Hindlimb muscle (tissue), 1 donor: Measurements from ENCODE around the gene HMGCS2. TPM values are rescaled to one million over a fixed set of nuclear protein-coding genes. Genes with fewer than 3 reads are reported as not detected.

Experiments used
- DNase-seq: peaks from one replicate; pipeline ENCODE4 v3.0.0-alpha.2; 2013
- polyA plus RNA-seq: library from polyadenylated mRNA; unstranded; fragments of 120-200 nt; gene quantifications from one replicate; pipeline ENCODE4 v1.2.1, GENCODE V29; 2013; ENCODE audit not compliant: insufficient read length

The HMGCS2 gene
- polyA plus RNA-seq, 1 donor, result not detected

GRCh38 chr1:119752592-119752991, 16.1 kb downstream of the HMGCS2 start:
- no peak for DNase-seq

- no peak for DNase-seq
Measured at GRCh38 chr1:119748040-119748439, 20.7 kb downstream of the HMGCS2 start.

DNA sequence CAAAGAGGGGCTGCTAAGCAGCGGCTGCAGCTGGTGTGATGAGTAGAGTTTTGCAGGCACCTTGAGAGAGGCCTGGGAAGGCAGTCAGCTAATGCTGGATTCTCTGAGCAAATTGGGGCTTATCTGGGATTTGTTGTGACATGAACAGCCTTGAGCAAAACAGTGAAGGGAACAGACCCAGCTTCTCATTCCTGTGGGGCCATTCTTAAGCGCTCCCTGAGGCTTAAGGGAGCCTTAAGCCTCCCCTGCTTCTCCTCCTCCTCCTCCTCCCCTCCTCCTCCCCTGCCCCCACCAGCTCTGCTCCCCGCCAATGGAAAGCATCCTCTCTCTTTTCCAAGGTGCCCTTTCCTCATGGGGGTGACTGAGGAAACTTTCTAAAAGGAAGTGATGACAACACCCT, 21.3 kb downstream of the HMGCS2 start:
- DNase-seq, result no peak

GRCh38 chr1:119745034-119745433, 23.7 kb downstream of the HMGCS2 start:
- no peak for DNase-seq

DNA sequence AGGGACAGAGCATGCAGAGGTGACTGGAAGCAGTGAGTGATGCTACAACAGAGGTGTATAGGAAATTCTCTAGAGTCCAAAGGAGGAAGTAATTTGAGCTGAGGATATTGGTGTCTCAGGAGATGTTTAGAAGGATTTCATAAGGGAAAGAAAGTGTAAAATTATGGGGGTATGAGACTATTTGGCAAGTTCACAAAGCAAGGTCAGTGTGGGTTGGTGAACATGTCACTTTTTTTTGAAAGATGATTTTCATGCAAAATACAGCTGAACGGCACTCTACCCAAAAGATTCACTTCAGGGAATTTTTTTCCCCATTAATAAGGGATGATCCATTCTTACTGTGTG, 24.1 kb downstream of the HMGCS2 start:
- DNase-seq, result no peak

- DNase-seq, result peak; percentile 70
Measured at GRCh38 chr1:119743776-119744597, 24.7 kb downstream of the HMGCS2 start.

- DNase-seq, result no peak
Measured at GRCh38 chr1:119743308-119743707, 25.4 kb downstream of the HMGCS2 start.

GRCh38 chr1:119742677-119743076, 26.0 kb downstream of the HMGCS2 start:
- no peak for DNase-seq

- DNase-seq, result no peak
Measured at GRCh38 chr1:119742202-119742601, 26.5 kb downstream of the HMGCS2 start.

- DNase-seq, result no peak
Measured at GRCh38 chr1:119740896-119741780, 27.6 kb downstream of the HMGCS2 start.

GRCh38 chr1:119740261-119740660, 28.4 kb downstream of the HMGCS2 start:
- no peak for DNase-seq

GRCh38 chr1:119739150-119739549, 29.6 kb downstream of the HMGCS2 start:
- no peak for DNase-seq

DNA sequence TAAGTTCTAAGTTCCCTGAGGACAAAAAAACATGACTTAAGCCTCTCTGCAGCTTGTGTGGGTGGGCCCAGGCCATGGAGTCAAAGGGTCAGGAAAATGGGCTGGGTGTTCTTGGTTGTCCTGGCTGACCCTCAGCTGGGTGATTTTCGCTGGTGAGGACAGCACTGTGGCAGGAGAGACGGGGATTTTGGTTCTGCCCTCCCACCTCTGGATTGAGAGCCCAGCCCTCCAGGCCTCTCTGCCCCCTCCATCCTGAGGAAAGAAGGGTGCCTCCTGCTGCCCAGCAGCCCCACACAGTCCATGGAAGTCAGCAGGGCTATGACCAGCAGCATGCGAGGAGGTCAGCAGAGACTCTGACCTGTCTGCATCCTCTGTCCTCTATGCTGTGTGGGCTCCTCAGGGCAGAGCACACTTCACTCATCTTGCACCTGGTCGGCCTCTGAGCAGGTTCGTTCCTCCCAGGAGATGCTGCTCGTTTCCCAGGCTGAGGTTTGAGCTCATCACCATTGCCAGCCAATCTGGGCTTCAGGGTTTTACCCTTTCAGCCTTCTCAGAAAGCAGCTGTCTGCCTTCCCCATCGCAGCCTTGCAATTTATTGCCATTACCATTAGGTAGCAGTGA, 30.5 kb downstream of the HMGCS2 start:
- DNase-seq, result no peak

GRCh38 chr1:119737040-119737682, 31.5 kb downstream of the HMGCS2 start:
- DNase-seq, result no peak

DNA sequence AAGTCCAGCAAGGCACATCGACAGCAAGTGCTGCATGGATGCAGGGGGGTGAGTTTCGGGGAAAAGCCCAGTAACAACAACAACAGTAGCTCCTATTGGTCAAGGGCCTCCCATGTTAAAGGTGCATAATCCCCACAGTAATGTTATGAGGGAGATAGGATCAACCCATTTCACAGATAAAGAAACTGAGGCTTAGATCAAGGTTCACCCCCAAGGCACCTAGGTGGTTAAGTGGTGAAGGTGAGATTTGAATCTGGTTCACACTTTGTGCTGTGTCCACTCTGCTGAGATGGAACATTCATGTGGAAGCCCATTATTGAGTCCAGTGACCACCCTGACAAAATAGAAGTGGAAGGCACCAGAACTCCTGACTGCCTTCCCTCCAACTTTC, 32.1 kb downstream of the HMGCS2 start:
- DNase-seq, result no peak

GRCh38 chr1:119735217-119735616, 33.5 kb downstream of the HMGCS2 start:
- DNase-seq, result no peak

GRCh38 chr1:119733754-119734153, 35.0 kb downstream of the HMGCS2 start:
- DNase-seq, result no peak

DNA sequence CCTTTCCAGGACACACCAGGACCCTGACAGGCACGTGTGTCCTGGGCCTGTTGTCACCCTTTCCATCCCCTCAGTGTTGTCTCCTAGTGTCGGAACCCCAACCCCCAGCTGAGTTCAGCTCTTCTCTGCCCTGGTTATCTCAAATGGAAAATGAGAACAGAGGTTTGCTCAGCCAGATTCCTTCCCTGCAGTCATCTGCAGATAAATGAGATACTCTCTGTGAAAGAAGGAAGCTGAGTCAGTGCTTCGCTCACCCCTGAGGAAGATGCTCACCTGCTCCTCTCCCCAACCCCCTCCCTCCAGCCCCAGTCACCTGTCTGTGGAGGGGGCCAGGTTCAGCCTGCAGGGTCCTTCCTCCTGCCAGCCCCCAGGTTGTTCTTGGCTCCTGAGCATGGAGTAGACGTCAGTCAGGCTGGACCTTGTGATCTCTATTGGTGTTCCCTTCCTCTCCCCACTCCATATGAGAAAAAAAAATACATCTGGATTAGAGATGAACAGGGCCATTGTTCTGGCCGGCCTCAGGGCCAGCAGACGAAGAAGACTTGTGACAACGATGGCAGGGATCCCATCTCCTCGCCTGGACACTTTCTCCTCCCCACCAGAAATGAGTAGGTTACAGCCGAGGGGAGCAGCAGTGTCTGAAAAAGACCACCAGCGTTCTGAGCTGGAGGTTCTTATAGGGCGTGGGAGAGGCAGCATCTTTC, 36.1 kb downstream of the HMGCS2 start:
- no peak for DNase-seq

- no peak for DNase-seq
Measured at GRCh38 chr1:119731741-119732430, 36.8 kb downstream of the HMGCS2 start.

DNA sequence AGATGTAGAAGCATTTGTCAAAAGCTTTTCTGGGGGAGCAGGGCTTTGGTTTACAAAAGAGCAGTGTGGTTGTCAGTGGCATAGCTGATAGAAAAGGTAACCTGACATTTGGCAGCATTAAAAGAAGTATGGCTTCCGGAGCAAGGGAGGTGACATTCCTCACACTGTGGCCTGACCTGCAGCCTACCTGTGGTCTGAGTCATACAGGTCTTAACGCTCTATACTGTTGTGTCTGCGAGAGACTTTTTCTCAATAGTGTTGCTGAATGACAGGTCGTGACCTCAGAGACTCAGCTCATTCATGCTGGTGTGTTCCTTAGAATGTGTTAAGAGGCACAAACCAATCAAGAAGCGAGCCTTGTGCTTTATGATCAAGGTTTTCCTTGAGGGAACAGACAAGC, 37.6 kb downstream of the HMGCS2 start:
- DNase-seq, result no peak

- DNase-seq, result no peak
Measured at GRCh38 chr1:119729044-119729443, 39.7 kb downstream of the HMGCS2 start.

DNA sequence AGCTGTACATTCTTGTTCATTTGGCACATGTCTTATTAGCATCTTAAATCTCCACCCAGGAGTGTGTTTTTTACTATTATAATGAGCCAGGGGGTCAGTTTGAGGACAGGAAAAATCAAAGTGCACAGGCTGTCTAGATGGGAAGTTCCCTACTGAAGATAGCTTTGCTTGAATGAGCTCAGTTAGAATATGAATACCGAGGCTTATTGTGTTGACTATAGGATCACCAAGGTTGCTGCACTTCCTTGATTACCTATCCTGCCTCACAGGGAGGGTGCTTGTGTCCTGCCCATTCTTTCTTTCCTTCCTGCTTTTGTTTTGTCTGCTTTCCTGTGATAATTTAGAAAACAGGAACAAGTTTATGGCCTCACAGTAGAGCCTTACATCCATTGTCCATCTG, 40.7 kb downstream of the HMGCS2 start:
- no peak for DNase-seq
